GM21576 (cell line): ENCODE measurements around the gene PHKG1.
"Not testable (repeated sequence)": the region's sequence is repeated elsewhere in the genome, so short reads cannot be mapped to it uniquely, and the experiment has no call there.

Experiments used
- ATAC-seq: cut with Tn5 transposase; IDR thresholded peaks from one replicate; pipeline ENCODE4 v1.9.1; 2021; ENCODE audit warnings: mild to moderate bottlenecking, moderate library complexity; ENCODE audit not compliant: unreplicated experiment

Gene PHKG1

DNA sequence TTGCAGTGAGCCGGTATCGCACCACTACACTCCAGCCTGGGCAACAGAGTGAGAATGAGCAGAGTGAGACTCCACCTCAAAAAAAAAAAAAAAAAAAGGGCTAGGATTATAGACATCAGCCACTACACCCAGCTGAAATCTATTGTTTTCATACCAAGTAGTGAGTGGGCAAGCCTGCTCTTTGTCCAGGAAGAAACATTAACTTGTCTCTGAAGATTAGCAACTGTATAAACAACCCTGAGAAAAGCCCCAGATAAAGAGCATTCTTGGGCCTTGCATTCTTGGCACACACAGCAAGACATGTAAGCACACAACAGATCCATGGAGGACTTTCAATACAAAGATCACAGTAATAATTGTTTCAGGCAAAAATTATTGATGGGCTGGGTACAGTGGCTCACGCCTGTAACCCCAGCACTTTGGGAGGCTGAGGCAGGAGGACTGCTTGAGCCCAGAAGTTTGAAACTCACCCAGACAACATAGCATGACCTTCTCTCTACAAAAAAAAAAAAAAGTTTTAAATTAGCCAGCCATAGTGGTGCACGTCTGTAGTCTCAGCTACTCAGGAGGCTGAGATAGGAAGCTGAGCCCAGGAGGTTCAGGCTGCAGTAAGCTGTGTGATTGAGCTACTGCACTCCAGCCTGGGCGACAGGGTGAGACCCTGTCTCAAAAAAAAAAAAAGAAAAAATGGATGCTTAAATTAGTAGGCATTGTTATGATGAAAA, 45.9 kb downstream of the PHKG1 start:
- no peak for ATAC-seq

DNA sequence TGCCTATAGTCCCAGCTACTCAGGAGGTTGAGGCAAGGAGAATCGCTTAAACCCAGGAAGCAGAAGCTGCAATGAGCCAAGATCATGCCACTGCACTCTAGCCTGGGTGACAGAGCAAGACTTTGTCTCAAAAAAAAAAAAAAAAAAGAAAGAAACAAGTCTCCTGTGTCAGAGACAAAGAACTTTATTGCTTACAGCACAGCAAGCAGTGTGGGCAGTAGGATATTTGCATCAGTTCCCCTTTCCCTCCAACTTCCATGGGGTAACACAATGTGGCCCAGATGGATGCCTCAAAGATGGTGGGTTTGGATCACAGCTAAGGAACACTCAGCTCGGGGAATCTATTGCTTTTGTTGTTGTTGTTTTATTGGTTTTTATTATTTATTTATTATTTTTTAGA, 47.0 kb downstream of the PHKG1 start:
- not testable (repeated sequence) for ATAC-seq

DNA sequence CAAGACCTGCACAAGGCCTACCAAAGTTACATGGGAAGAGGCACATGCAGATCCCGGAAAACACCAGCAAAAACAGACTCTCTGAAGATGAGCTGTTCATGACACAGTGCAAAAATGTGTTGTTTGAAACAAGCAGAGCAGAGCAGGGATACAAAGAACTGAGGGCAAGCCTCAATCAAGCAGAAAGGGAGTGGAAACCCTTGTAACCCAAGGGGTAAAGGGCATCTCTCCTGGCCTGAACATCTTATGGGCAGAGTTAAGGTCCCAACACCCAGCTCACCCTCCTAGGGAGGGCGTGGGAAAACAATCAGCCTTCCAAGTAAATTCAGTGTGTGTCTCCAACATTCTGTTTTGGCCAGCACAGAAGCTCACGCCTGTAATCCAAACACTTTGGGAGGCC, 52.0 kb downstream of the PHKG1 start:
- ATAC-seq, result no peak

DNA sequence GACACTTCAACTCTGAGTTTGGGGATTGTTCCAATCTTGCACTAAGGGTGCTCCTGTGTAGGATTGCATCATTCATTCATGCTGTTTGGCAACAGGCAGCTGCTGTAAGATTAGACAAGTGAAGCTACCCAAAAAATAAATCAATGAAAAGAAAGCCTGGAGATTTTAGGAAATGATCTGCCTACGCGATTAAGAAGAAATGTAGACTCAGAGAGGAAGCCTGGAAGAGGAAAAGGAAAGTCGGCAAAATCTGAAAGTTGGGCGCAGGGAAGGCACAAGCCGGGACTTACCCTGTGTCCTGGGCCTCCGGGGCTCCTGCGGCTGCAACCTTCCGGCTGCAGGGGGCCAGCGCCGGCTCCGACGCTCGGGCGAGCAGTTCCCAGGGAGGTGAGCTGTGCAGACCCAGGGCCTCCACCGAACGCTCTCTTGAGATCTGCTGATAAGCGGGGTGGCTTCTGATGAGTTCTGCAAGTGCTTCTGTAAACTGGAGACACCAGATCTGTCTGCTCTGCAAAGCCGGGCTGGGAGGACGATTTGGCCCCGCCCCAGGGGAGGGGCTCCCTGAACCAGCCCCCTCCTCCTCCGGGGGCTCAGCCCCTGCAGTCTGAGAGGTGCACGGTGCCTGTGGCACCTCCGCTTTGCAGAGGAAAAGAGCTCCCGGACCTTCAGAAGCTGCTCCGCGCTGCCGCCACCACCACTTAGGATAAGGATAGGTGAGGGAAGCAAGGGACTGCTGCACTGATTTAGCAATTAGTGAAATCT, 58.9 kb downstream of the PHKG1 start:
- peak; percentile 97 for ATAC-seq

- ATAC-seq, result not testable (repeated sequence)
Observed at GRCh38 chr7:56032578-56032977, 60.2 kb downstream of the PHKG1 start.

- ATAC-seq, result not testable (repeated sequence)
Observed at GRCh38 chr7:56031556-56031955, 61.2 kb downstream of the PHKG1 start.

DNA sequence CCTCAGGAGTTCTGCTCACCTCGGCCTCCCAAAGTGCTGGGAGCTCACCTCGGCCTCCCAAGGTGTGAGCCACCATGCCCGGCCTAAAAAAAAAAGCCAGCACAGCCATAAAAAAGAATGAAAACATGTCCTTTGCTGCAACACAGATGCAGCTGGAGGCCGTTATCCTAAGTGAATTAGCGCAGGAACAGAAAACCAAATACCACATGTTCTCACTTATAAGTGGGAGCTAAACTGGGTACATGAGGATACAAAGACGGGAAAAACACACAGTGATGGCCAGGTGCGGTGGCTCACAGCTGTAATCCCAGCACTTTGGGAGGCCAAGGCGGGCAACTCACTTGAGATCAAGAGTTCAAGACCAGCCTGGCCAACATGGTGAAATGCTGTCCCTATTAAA, 62.4 kb downstream of the PHKG1 start:
- no peak for ATAC-seq
